Smooth muscle cell (in vitro differentiated cells): ENCODE measurements around the gene OR3A2. TPM values are rescaled to one million over a fixed set of nuclear protein-coding genes. Genes with fewer than 3 reads are reported as not detected.
"Not testable (repeated sequence)": the region's sequence is repeated elsewhere in the genome, so short reads cannot be mapped to it uniquely, and the experiment has no call there.

ENCODE experiments used
- DNase-seq: peaks from one replicate; lab custom pipeline; 2025; ENCODE audit not compliant: unreplicated experiment; lab: John Stamatoyannopoulos, UW
- H2AFZ ChIP-seq: fragments of 200-600 bp; sonication (generic); 2 replicates; pipeline ENCODE4 v1.6.0; 2016; ENCODE audit warnings: antibody characterized with exemption, low read depth, mild to moderate bottlenecking
- H3F3A ChIP-seq: fragments of 200-600 bp; sonication (generic); 2 replicates; pipeline ENCODE4 v1.6.0; 2017; ENCODE audit warnings: antibody characterized with exemption, low read depth
- H3K27ac ChIP-seq: fragments of 200-600 bp; sonication (generic); 2 replicates; pipeline ENCODE4 v1.5.1; 2016; ENCODE audit warnings: low read depth, mild to moderate bottlenecking
- H3K27me3 ChIP-seq: fragments of 200-600 bp; sonication (generic); 2 replicates; pipeline ENCODE4 v1.6.1; 2016; ENCODE audit warnings: low read depth, mild to moderate bottlenecking
- H3K36me3 ChIP-seq: fragments of 200-600 bp; sonication (generic); 2 replicates; pipeline ENCODE4 v1.5.1; 2016; ENCODE audit warnings: low read depth
- H3K4me1 ChIP-seq: fragments of 200-600 bp; sonication (generic); 2 replicates; pipeline ENCODE4 v1.5.1; 2016; ENCODE audit warnings: low read depth
- H3K4me2 ChIP-seq: fragments of 200-600 bp; sonication (generic); 2 replicates; pipeline ENCODE4 v1.6.0; 2016; ENCODE audit warnings: mild to moderate bottlenecking
- H3K4me3 ChIP-seq: fragments of 200-600 bp; sonication (generic); 2 replicates; pipeline ENCODE4 v1.5.1; 2016; ENCODE audit warnings: mild to moderate bottlenecking
- H3K79me2 ChIP-seq: fragments of 200-600 bp; sonication (generic); 2 replicates; pipeline ENCODE4 v1.6.0; 2016; ENCODE audit warnings: low read depth, mild to moderate bottlenecking
- H3K9ac ChIP-seq: fragments of 200-600 bp; sonication (generic); 2 replicates; pipeline ENCODE4 v1.6.0; 2016; ENCODE audit warnings: low read depth
- H3K9me3 ChIP-seq: fragments of 200-600 bp; sonication (generic); replicated peaks from 2 replicates; pipeline ENCODE4 v1.5.1; 2016; ENCODE audit warnings: low read depth
- H4K20me1 ChIP-seq: fragments of 200-600 bp; sonication (generic); 2 replicates; pipeline ENCODE4 v1.6.0; 2016; ENCODE audit warnings: low read depth
- CTCF ChIP-seq: fragments of 200-600 bp; sonication (generic); IDR thresholded peaks from 2 replicates; pipeline ENCODE4 v1.5.1; 2017; ENCODE audit warnings: borderline replicate concordance, mild to moderate bottlenecking, antibody characterized with exemption; ENCODE audit not compliant: insufficient read depth, poor library complexity, severe bottlenecking
- WGBS: methylation state at CpG from one replicate; pipeline ENCODE4 v1.1.7; 2016; ENCODE audit warnings: low lambda C conversion rate; 5-methylcytosine and 5-hydroxymethylcytosine counted together
- polyA plus RNA-seq: library from polyadenylated mRNA; unstranded; fragments of >200 nt; fragmentation: Nextera tagmentation; extraction: Ambion mirVana; gene quantifications from 2 replicates; pipeline ENCODE4 v1.2.1, GENCODE V29; 2016
- total RNA-seq: library from RNA; depleted of rRNA; stranded (reverse); fragments of >200 nt; gene quantifications from 2 replicates; pipeline ENCODE4 v1.2.3, GENCODE V29; 2014

OR3A2 gene
- total and polyA plus RNA-seq, 2 experiments from 2014 or later = not detected

DNA sequence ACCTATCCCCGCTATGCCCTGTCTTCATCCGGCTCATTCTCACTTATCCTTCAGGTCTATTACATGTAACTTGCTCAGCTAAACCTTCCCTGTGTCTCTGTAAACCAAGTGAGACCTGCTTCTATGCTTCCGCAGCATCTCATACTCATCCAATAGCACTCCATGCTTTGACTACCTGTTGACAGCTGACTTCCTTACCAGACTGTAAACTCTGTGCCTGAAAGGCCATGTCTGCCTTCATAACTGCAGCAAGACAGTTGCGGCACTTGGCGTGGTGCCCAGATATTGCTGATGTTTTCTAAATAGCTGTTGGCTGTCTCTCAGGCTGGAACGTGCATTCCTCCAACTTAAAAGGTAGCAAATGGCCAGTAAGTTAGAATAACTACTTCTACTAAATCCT lies 13.9 kb upstream of the OR3A2 start:
- Histone ChIP-seq H3K27ac (no peak overlapping the region), H3K27me3 (no peaks in the 10 kb centered on the region), H3K4me1 (no peaks in the 10 kb centered on the region), H3K4me3 (no peak overlapping the region), H3K79me2 (no peaks in the 10 kb centered on the region), H3K4me2 (no peak overlapping the region), H3K36me3 (no peaks in the 10 kb centered on the region), H4K20me1 (no peaks in the 10 kb centered on the region), H3F3A (no peaks in the 10 kb centered on the region), H2AFZ (no peak overlapping the region), H3K9me3 (peaks cover under 1% of the 10 kb centered on the region), H3K9ac (no peak overlapping the region)
- no peak for DNase-seq
- no peak for TF ChIP-seq CTCF
- WGBS = 67% methylated on average over 6 of the region's 6 CpGs

DNA sequence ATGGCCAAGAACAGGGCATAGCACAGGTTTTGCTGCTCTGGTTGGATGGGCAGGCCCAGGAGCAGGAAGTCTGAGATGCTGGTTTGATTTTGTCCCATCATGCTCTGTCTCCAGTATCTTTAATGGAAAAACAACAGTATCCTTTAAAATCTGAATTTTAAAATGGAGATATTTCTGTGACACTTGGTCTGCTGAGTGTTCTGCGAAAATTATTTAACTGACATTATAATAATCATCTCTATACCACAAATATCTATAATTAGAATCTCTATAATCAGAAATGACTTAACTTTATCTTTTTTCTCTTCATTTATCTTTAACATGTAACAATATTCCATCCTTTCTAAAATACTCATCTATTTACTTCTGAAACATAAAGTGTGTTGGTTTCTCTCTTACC lies 12.2 kb upstream of the OR3A2 start, which contains the start of gene OR1E1:
Gene OR1E1, minus strand, starts transcription at position 101 of the 400 bp plus-strand sequence. Its CDS starts 0 bp downstream, at position 101.
- H3K9me3 ChIP-seq = no peaks in the 10 kb centered on the region
- H3K36me3 ChIP-seq = no peaks in the 10 kb centered on the region
- H3K9ac ChIP-seq = no peak within 1 kb of the TSS
- no peak for TF ChIP-seq CTCF
- no peaks in the 10 kb centered on the region for H3F3A ChIP-seq
- no peaks in the 10 kb centered on the region for H4K20me1 ChIP-seq
- H3K79me2 ChIP-seq = no peaks in the 10 kb centered on the region
- H3K27me3 ChIP-seq = no peaks in the 10 kb centered on the region
- DNase-seq = no peak
- no peak within 1 kb of the TSS for H3K4me2 ChIP-seq
- H3K27ac ChIP-seq = no peak within 1 kb of the TSS
- WGBS = 50% methylated on average over 1 of the region's 1 CpG
- no peak within 1 kb of the TSS for H2AFZ ChIP-seq
- H3K4me1 ChIP-seq = no peaks in the 10 kb centered on the region
- H3K4me3 ChIP-seq = no peak within 1 kb of the TSS

- H4K20me1 ChIP-seq = not testable (repeated sequence)
- WGBS = 62% methylated on average over 7 of the region's 7 CpGs
These were observed 11.7 kb upstream of the OR3A2 start for GRCh38 chr17:3397801-3398200.

DNA sequence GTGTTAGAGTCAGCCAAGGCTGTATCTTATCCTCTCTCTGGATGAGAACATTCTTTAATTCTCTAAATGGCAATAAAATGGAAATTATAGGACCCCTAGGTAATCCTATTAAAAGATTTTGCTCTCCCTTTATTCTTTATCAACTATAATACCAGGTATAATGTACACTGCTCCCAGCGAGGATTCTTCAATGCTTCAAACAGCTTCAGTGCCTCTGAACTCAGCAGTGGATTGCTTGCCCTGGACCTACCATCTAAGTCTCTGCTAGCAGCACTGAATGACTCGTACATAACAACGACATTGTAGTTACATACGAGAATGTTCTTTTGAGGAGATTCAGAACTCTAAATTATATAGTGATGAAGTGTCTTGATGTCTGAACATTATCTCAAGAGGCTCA lies 3.7 kb upstream of the OR3A2 start:
- Histone ChIP-seq H3K9me3 (no peaks in the 10 kb centered on the region), H3K79me2 (no peaks in the 10 kb centered on the region), H2AFZ (no peak overlapping the region), H4K20me1 (no peaks in the 10 kb centered on the region), H3K27ac (no peak overlapping the region), H3K27me3 (no peaks in the 10 kb centered on the region), H3K9ac (no peak overlapping the region), H3F3A (no peaks in the 10 kb centered on the region), H3K4me3 (no peak overlapping the region), H3K4me2 (no peak overlapping the region), H3K36me3 (no peaks in the 10 kb centered on the region), H3K4me1 (no peaks in the 10 kb centered on the region)
- TF ChIP-seq CTCF = no peak
- DNase-seq = no peak
- 71% methylated on average over 4 of the region's 4 CpGs for WGBS

More at GRCh38 chr17:3397801-3398200, 11.7 kb upstream of the OR3A2 start:
- H3F3A ChIP-seq, H3K27me3 ChIP-seq, DNase-seq, H3K4me1 ChIP-seq, H3K4me3 ChIP-seq, H3K9me3 ChIP-seq, H2AFZ ChIP-seq, H3K27ac ChIP-seq, H3K4me2 ChIP-seq, H3K36me3 ChIP-seq, H3K9ac ChIP-seq, H3K79me2 ChIP-seq: not testable (repeated sequence)
